ENCODE data around the gene SGSH.

DNA sequence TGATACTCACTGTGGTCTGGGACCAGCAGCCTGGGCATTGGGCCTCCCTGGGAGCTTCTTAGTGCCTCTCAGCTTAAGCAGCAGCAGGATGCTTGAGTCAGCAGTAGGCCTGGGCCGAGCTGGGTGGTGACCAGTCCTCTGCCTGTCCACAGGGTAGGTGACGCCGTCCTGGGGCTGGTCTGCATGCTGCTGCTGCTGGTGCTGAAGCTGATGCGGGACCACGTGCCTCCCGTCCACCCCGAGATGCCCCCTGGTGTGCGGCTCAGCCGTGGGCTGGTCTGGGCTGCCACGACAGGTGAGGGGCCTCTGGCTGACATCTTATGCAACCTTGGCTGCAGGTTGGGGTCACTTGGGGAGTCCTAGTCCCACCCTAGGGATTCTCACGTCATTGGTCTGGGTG lies 7.5 kb upstream of the SGSH start:
- TF ChIP-seq, protein P1, sequence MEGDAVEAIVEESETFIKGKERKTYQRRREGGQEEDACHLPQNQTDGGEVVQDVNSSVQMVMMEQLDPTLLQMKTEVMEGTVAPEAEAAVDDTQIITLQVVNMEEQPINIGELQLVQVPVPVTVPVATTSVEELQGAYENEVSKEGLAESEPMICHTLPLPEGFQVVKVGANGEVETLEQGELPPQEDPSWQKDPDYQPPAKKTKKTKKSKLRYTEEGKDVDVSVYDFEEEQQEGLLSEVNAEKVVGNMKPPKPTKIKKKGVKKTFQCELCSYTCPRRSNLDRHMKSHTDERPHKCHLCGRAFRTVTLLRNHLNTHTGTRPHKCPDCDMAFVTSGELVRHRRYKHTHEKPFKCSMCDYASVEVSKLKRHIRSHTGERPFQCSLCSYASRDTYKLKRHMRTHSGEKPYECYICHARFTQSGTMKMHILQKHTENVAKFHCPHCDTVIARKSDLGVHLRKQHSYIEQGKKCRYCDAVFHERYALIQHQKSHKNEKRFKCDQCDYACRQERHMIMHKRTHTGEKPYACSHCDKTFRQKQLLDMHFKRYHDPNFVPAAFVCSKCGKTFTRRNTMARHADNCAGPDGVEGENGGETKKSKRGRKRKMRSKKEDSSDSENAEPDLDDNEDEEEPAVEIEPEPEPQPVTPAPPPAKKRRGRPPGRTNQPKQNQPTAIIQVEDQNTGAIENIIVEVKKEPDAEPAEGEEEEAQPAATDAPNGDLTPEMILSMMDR (conservative IDR thresholded peaks at IDR 0.05 in 1 of 2, IDR thresholded peaks at IDR 0.05 in 1 of 2; ENCODE audit: extremely low read depth in 1 of 2, insufficient read depth in 1 of 2, low read depth in 1 of 2, low read length in 2 of 2): no peak
- no peak for TF ChIP-seq EZH2 (IDR thresholded peaks at IDR 0.05; ENCODE audit: borderline replicate concordance, low read length)

Measured in mammary epithelial cell (primary cell).